CD14-positive monocyte (primary cell): ENCODE data around the gene IKBKG. TPM values are rescaled to one million over a fixed set of nuclear protein-coding genes. Genes with fewer than 3 reads are reported as not detected.
A peak's percentile ranks its signal among the peaks of the same experiment; 100 is the strongest.

ENCODE experiments used
- DNase-seq, 3 donors: peaks; one replicate each; pipeline ENCODE4 v3.0.0-alpha.2; 2011 to 2022
- H2AFZ ChIP-seq: 2 replicates; pipeline ENCODE4 v1.6.0; 2012; ENCODE audit warnings: mild to moderate bottlenecking, low read depth, low read length, inconsistent platforms; ENCODE audit not compliant: insufficient read depth, poor library complexity, severe bottlenecking
- H3K27ac ChIP-seq, 2 donors: 1 replicate in 1 of 2; 2 replicates in 1 of 2; pipeline ENCODE4 v1.5.1; 2012 to 2013; ENCODE audit warnings: low read length in 2 of 2, control low read depth in 1 of 2, inconsistent platforms in 1 of 2, low read depth in 1 of 2, mild to moderate bottlenecking in 1 of 2
- H3K27me3 ChIP-seq, 2 donors: one replicate each; pipeline versions ENCODE4 v1.6.0 to v1.6.1; 2011 to 2013; ENCODE audit warnings: low read length in 2 of 2; ENCODE audit not compliant: control insufficient read depth in 2 of 2, insufficient read depth in 2 of 2
- H3K36me3 ChIP-seq, 2 donors: replicated peaks in 1 of 2; 1 replicate in 1 of 2; 2 replicates in 1 of 2; pipeline versions ENCODE4 v1.5.1 to v1.6.1; 2012 to 2013; ENCODE audit warnings: low read length in 2 of 2, control low read depth in 1 of 2, inconsistent platforms in 1 of 2, mild to moderate bottlenecking in 1 of 2; ENCODE audit not compliant: insufficient read depth in 2 of 2, control insufficient read depth in 1 of 2
- H3K4me1 ChIP-seq, 2 donors: 1 replicate in 1 of 2; 2 replicates in 1 of 2; pipeline versions ENCODE4 v1.5.1 to v1.6.1; 2012 to 2013; ENCODE audit warnings: low read length in 2 of 2, control low read depth in 1 of 2, inconsistent platforms in 1 of 2, mild to moderate bottlenecking in 1 of 2, moderate library complexity in 1 of 2; ENCODE audit not compliant: insufficient read depth in 2 of 2, control insufficient read depth in 1 of 2
- H3K4me2 ChIP-seq: replicated peaks from 2 replicates; pipeline ENCODE3; 2012; ENCODE audit warnings: low read length, moderate library complexity, mild to moderate bottlenecking; ENCODE audit not compliant: poor library complexity, severe bottlenecking; ENCODE audit errors: extremely low read depth
- H3K4me3 ChIP-seq, 3 experiments: fragments of 200-600 bp in 1 of 3; sonication (generic) in 1 of 3; replicated peaks in 1 of 3; 1 replicate in 2 of 3; 2 replicates in 1 of 3; pipeline ENCODE4 v1.5.1; 2011 to 2013; ENCODE audit warnings: low read length in 3 of 3, mild to moderate bottlenecking in 3 of 3, control low read depth in 2 of 3, low read depth in 2 of 3, inconsistent platforms in 1 of 3, moderate library complexity in 1 of 3
- H3K79me2 ChIP-seq: 2 replicates; pipeline ENCODE4 v1.6.0; 2012; ENCODE audit warnings: mild to moderate bottlenecking, control low read depth, inconsistent platforms, low read length, moderate library complexity; ENCODE audit not compliant: insufficient read depth
- H3K9ac ChIP-seq: 2 replicates; pipeline ENCODE4 v1.6.0; 2017; ENCODE audit warnings: low read length, mild to moderate bottlenecking; ENCODE audit not compliant: insufficient read depth, poor library complexity, severe bottlenecking
- H3K9me3 ChIP-seq, 2 donors: replicated peaks in 1 of 2; 1 replicate in 1 of 2; 2 replicates in 1 of 2; pipeline versions ENCODE4 v1.5.1 to v1.6.1; 2012 to 2013; ENCODE audit warnings: low read length in 2 of 2, control low read depth in 1 of 2; ENCODE audit not compliant: control insufficient read depth in 1 of 2, insufficient read depth in 1 of 2
- H4K20me1 ChIP-seq: 2 replicates; pipeline ENCODE4 v1.6.0; 2012; ENCODE audit warnings: mild to moderate bottlenecking, low read length, control low read depth, moderate library complexity; ENCODE audit not compliant: insufficient read depth
- H3K27ac Mint-ChIP-seq, 7 donors: one replicate each; pipeline ENCODE4 v1.8.0; 2020; ENCODE audit warnings: mild to moderate bottlenecking in 7 of 7, mixed read lengths in 7 of 7, moderate library complexity in 6 of 7, inconsistent platforms in 2 of 7
- H3K27me3 Mint-ChIP-seq, 3 donors: one replicate each; pipeline ENCODE4 v1.8.0; 2021 to 2022; ENCODE audit warnings: low read depth in 3 of 3, mild to moderate bottlenecking in 3 of 3, mixed read lengths in 3 of 3, moderate library complexity in 3 of 3, inconsistent platforms in 1 of 3
- H3K36me3 Mint-ChIP-seq, 2 donors: one replicate each; pipeline ENCODE4 v1.8.0; 2020; ENCODE audit warnings: mixed read lengths in 2 of 2, inconsistent platforms in 1 of 2, mild to moderate bottlenecking in 1 of 2
- H3K4me1 Mint-ChIP-seq: one replicate; pipeline ENCODE4 v1.8.0; 2020; ENCODE audit warnings: mild to moderate bottlenecking, mixed read lengths
- H3K4me3 Mint-ChIP-seq, 2 donors: one replicate each; pipeline ENCODE4 v1.8.0; 2020; ENCODE audit warnings: mild to moderate bottlenecking in 2 of 2, mixed read lengths in 2 of 2, moderate library complexity in 1 of 2
- H3K9me3 Mint-ChIP-seq, 7 donors: one replicate each; pipeline ENCODE4 v1.8.0; 2020 to 2022; ENCODE audit warnings: mixed read lengths in 7 of 7, mild to moderate bottlenecking in 6 of 7, moderate library complexity in 6 of 7, inconsistent platforms in 2 of 7
- WGBS: methylation state at CpG from one replicate; pipeline ENCODE4 v1.1.5; 2013; ENCODE audit warnings: missing lambda C conversion rate; ENCODE audit not compliant: insufficient coverage; 5-methylcytosine and 5-hydroxymethylcytosine counted together
- intact Hi-C, 2 donors: fragments of 100-400 bp; cut with micrococcal nuclease; formaldehyde crosslinking; loops; one replicate each; pipeline versions ENCODE4 v1.15.0 to v1.15.1; 2023
- polyA plus RNA-seq, 3 donors: library from polyadenylated mRNA; depleted of rRNA in 1 of 3; unstranded in 2 of 3; stranded (reverse) in 1 of 3; fragments of 300-500 nt in 2 of 3; fragments of >200 nt in 1 of 3; fragmentation: Illumina TruSeq in 2 of 3; gene quantifications; 1 replicate in 2 of 3; 2 replicates in 1 of 3; pipeline ENCODE4 v1.2.3, GENCODE V29; 2012 to 2021
- TF ChIP-seq, protein P1 (sequence below): fragments of 200-600 bp; IDR thresholded peaks from one replicate; pipeline ENCODE4 v1.8.0; 2022; ENCODE audit warnings: antibody characterized with exemption, mild to moderate bottlenecking

Gene IKBKG
- polyA plus RNA-seq, 3 donors = 31.3 to 60.8 (median 33.7) TPM

DNA sequence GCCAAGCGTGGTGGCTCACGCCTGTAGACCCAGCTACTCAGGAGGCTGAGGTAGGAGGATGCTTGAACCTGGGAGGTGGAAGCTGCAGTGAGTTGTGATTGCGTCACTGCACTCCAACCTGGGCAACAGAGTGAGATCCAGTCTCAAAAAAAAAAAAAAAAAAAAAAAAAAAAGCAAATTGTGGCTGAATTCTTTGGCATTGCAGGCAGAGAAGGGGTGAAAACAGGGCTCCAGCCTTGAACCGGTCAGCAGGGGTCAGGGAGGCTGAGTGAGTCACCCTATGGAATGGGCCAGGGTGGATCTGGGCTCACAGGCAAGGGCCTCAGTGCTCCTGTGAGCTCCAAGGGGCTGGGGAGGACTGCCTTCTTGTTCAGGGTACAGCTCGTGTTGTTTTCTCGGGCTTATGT lies 18.2 kb upstream of the IKBKG start:
- H3K9ac ChIP-seq = no peak overlapping the region
- H3K4me3 ChIP-seq = no peak overlapping the region
- H3K27me3 ChIP-seq = no peaks in the 10 kb centered on the region
- H3K36me3 ChIP-seq = peaks cover 32 to 33% of the 10 kb centered on the region in 2 donors
- DNase-seq = peak in 1 of 3 donors; percentile 22
- Mint-ChIP-seq H3K4me3 (no peak overlapping the region), H3K9me3 (peaks cover 0 to 2% (median 0%) of the 10 kb centered on the region in 7 donors), H3K27me3 (peaks cover 0 to 16% (median 1%) of the 10 kb centered on the region in 3 donors), H3K4me1 (peaks cover 11% of the 10 kb centered on the region), H3K36me3 (peaks cover 17 to 32% of the 10 kb centered on the region in 2 donors), H3K27ac (peak overlapping the region in 1 of 7 donors; percentile 41)
- no peaks in the 10 kb centered on the region for H3K9me3 ChIP-seq
- TF ChIP-seq, protein P1, sequence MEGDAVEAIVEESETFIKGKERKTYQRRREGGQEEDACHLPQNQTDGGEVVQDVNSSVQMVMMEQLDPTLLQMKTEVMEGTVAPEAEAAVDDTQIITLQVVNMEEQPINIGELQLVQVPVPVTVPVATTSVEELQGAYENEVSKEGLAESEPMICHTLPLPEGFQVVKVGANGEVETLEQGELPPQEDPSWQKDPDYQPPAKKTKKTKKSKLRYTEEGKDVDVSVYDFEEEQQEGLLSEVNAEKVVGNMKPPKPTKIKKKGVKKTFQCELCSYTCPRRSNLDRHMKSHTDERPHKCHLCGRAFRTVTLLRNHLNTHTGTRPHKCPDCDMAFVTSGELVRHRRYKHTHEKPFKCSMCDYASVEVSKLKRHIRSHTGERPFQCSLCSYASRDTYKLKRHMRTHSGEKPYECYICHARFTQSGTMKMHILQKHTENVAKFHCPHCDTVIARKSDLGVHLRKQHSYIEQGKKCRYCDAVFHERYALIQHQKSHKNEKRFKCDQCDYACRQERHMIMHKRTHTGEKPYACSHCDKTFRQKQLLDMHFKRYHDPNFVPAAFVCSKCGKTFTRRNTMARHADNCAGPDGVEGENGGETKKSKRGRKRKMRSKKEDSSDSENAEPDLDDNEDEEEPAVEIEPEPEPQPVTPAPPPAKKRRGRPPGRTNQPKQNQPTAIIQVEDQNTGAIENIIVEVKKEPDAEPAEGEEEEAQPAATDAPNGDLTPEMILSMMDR = no peak
- H2AFZ ChIP-seq = no peak overlapping the region
- WGBS = no CpG with 5 or more reads among the region's 6 CpGs
- intact Hi-C loops = no loop called here
- H3K4me2 ChIP-seq = no peak overlapping the region
- H3K27ac ChIP-seq = no peak overlapping the region
- no peaks in the 10 kb centered on the region for H3K79me2 ChIP-seq
- peaks cover 18% of the 10 kb centered on the region for H4K20me1 ChIP-seq
- peaks cover 12% of the 10 kb centered on the region in 2 donors for H3K4me1 ChIP-seq

DNA sequence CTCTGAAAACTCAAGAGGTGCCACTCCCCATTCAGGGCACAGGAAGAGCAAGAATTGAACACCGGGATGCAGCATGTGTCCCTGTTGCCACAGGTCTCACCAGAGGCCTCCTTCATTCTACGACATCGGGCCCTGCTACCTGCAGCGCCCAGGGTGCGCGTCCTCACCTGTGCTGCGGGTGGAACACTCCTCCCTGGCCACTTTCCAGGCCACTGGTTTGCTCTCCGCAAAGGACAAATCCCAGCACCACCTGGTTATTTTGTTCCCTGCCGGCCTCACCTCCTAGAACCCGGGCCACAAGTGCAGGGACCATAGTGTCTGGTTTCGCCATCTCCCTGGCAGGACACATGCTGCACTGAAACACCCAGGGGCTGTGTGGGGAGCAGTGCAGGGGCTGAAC lies 17.1 kb upstream of the IKBKG start:
- no peaks in the 10 kb centered on the region for H3K79me2 ChIP-seq
- WGBS = 94% methylated on average over 6 of the region's 11 CpGs
- Mint-ChIP-seq H3K4me3 (no peak overlapping the region), H3K9me3 (peaks cover 0 to 1% (median 0%) of the 10 kb centered on the region in 7 donors), H3K4me1 (peaks cover 13% of the 10 kb centered on the region), H3K27me3 (peaks cover 0 to 14% (median 0%) of the 10 kb centered on the region in 3 donors), H3K36me3 (peaks cover 21 to 38% of the 10 kb centered on the region in 2 donors), H3K27ac (no peak overlapping the region)
- no peak overlapping the region for H3K4me2 ChIP-seq
- no peak overlapping the region for H3K27ac ChIP-seq
- peaks cover 17% of the 10 kb centered on the region in 2 donors for H3K4me1 ChIP-seq
- H3K36me3 ChIP-seq = peaks cover 39 to 41% of the 10 kb centered on the region in 2 donors
- no peak overlapping the region for H2AFZ ChIP-seq
- no peak for DNase-seq
- H3K27me3 ChIP-seq = no peaks in the 10 kb centered on the region
- peaks cover 27% of the 10 kb centered on the region for H4K20me1 ChIP-seq
- intact Hi-C loops = loop anchor here (5.0 kb wide), 2 partner anchors 133 to 158 kb away; partner anchors contain the start of genes FLNA (in 1 of the 2) and RPL10 (in 1 of the 2)
- no peak overlapping the region for H3K9ac ChIP-seq
- no peak overlapping the region for H3K4me3 ChIP-seq
- H3K9me3 ChIP-seq = no peaks in the 10 kb centered on the region
- TF ChIP-seq, protein P1 = no peak
